Smooth muscle cell of the brain vasculature (primary cell): ENCODE results near the gene CELF4.

Experiments used
- DNase-seq: peaks from one replicate; pipeline ENCODE4 v3.0.0-alpha.2; 2012; ENCODE audit warnings: low read depth, low spot score

CELF4 gene

GRCh38 chr18:37524498-37525261 lies 40.9 kb downstream of the CELF4 start:
- DNase-seq, result no peak

- DNase-seq, result no peak
Observed at GRCh38 chr18:37524139-37524497, 41.5 kb downstream of the CELF4 start.

GRCh38 chr18:37521510-37522465 lies 43.8 kb downstream of the CELF4 start:
- no peak for DNase-seq

- DNase-seq, result no peak
Observed at GRCh38 chr18:37520508-37520907, 45.1 kb downstream of the CELF4 start.

- DNase-seq, result no peak
Observed at GRCh38 chr18:37519510-37520135, 46.0 kb downstream of the CELF4 start.

DNA sequence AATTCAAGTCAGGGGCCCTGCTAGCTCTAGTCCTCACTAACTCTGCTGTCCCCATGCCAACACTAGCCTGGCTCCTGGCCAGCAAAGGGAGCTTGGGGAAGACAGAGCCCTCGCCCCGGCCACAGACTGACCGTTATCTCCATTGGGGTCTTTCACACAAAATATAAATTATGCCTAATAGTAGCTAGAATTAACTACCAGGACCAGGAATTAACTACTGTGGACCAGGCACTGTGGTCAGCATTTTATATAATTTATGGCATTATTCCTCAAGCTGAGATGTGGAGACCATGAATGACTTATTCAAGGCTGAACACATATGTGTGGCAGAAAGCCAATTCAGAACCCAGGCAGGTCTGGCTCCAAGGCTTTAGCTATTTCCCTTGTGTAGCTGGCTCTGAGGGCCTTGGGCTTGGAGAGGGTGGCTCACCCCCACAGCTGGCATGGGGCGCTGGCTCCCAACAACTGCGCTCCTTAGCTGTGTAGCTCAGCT lies 49.2 kb downstream of the CELF4 start:
- DNase-seq, result no peak

GRCh38 chr18:37514953-37515352 lies 50.6 kb downstream of the CELF4 start:
- DNase-seq, result no peak

DNA sequence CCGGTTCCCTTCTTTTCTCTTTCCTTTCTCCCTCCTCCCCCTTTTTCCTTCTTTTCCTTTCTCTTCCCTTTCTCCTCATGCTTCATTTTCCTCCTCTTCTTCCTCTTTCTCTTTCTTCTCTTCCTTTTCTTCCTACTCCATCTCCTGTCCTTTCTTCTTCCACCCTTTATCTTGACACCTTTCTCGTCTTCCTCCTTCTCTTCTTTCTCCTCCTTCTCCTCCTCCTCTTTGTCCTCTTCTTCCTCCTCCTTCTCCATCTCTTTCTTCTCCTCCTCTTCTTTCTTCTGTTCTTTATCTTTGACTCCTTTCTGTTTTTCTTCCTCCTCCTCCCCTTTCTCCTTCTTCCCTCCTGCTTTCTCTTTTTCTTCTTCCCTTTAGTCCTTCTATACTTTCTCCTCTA lies 53.2 kb downstream of the CELF4 start:
- no peak for DNase-seq

GRCh38 chr18:37511721-37512298 lies 53.8 kb downstream of the CELF4 start:
- no peak for DNase-seq

- DNase-seq, result no peak
Observed at GRCh38 chr18:37509600-37509999, 56.0 kb downstream of the CELF4 start.

- no peak for DNase-seq
Observed at GRCh38 chr18:37508207-37508606, 57.4 kb downstream of the CELF4 start.

DNA sequence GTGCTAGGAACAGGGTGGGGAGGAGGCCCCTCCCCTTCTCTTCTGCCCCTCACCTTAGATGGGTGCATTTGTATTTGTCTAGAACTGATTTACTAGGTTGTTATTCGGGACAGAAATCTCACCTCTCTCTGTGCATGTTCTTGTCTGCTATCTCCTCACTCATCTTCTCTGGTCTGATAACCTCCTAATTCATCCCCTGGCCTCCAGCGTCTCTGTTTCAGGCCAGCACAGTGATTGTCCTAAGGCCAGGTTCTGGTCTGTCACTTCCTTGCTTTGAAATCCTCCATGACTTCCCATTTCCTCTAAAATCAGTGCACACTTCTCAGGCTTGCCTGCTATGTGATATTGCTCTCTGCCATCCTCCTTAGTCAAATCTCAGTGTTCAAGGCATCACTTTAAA lies 58.4 kb downstream of the CELF4 start:
- DNase-seq, result no peak

DNA sequence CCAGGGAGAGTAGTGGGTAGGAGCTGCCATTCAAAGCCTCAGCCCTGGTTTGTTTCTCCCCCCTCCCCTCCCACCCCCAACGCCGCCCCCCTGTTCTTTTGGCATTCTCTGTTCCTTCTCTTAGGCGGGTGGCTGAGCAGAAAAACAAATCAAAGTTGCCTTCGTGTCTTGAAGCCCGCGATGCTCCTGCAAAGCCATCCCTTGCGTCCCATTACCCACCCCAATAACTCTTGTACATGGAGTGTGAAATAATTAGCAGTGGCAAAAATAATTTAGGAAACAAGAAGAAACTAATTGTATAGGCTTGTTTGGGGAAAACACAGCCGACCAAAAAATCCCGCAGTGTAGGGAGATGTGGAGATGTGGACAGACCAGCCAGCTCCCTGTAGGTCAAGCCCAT lies 59.6 kb downstream of the CELF4 start:
- DNase-seq, result no peak

DNA sequence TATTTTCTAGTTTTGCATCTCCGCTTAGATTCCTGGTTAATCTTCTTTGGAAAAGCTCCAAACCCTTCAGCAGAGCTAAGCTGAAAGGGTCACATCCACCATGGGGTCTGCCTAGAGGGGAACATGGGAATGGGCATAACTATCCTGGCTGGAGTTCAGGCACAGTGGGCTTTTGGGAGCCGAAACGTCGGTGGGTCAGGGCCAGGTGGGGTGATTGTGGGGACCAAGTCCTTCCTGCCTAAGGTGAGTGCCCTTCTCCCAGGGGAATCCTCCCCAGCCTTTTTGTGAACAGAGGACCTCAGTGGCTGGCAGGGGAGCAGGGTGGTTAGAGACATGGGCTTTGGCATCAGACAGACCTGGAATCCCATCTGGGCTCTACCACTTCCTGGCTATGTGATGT lies 60.3 kb downstream of the CELF4 start:
- no peak for DNase-seq

DNA sequence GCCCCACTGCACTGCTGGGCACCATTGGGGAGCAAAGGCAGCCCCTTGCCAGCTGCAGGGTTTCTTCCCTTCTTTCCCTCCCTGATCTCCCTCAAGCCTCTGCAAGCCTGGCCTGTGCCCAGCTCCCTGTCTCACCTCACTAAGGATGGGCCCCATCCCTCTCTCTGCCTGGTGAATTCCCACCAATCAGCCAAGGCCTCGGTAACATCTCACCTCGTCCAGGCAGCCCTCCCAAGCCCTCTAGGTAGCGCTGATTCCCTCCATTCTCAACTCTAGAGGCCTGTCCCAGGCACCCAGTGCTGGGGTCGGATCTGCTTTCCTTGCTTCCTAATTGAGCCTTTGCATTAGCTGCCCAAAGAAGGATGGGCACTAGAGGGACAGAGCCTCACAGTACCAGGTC lies 63.0 kb downstream of the CELF4 start:
- no peak for DNase-seq

DNA sequence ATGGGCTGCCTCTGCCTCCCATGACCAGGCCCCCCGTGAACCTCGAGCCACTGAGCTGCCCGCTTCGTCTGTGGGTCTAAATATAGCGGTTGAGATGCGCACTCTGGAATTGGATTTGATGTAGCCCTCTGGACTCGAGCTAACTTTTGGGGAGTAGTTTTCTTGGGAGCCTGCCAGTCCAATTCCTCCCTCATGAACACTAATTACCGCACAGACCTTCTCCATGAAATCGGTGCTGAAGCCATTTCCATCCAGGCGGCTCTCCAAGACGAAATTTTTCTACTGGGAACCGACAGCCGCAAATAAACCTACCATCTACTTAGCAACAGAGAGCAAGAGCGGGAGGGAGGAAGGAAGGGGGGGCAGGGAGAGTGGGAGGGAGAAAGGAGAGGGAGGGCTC lies 63.6 kb downstream of the CELF4 start:
- no peak for DNase-seq

- DNase-seq, result no peak
Observed at GRCh38 chr18:37501136-37501535, 64.5 kb downstream of the CELF4 start.

- no peak for DNase-seq
Observed at GRCh38 chr18:37499913-37500312, 65.7 kb downstream of the CELF4 start.

GRCh38 chr18:37499044-37499443 lies 66.6 kb downstream of the CELF4 start:
- DNase-seq, result no peak

DNA sequence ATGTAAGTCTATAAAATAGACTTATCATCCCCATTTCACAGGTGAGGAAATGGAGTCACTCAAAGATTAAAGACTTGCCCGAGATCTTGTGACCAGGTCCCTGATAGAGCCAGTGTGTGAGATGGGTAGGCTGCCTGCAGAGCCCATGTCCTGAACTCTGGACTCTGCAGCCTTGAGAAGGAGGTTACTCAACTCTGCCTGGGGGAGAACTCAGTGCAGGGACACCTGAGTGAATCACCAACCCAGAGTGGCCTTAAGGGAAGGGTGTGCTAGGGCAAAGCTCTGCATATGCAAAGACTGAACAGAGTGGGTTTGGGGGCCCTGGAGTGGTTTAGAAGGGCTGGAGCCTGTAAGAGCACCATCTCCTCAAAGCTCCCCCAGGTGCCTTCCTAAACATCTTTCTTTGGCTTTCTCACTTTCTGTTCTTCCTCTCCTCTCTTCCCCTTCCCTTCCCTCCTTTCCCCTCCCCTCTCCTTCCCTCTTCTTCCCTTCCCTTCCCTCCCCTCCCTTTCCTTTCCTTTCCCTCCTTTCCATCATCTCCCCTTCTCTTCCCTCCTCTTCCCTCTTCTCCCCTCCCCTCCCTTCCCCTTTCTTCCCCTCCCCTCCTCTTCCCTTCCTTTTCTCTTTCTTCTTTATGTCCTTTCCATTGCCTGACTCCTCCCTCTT lies 67.6 kb downstream of the CELF4 start:
- no peak for DNase-seq

GRCh38 chr18:37496568-37496967 lies 69.0 kb downstream of the CELF4 start:
- DNase-seq, result no peak
